Activated CD4-positive, alpha-beta T cell treated with anti-CD3 and anti-CD28 coated beads, Interleukin-2, amount 10 ng/mL, durations not matched to agents 7 days and 5 days (primary cell): ENCODE data around the gene TTN. TPM values are rescaled to one million over a fixed set of nuclear protein-coding genes. Genes with fewer than 3 reads are reported as not detected.

Experiments
- CTCF ChIA-PET: fragments of 350-600 bp; sonication (Branson Sonifier 250); formaldehyde crosslinking; loops from one replicate; lab custom pipeline; 2021; ENCODE audit warnings: antibody characterized with exemption; lab: Charles Lee
- POLR2A ChIA-PET: fragments of 350-600 bp; sonication (Branson Sonifier 250); formaldehyde crosslinking; loops from one replicate; lab custom pipeline; 2021; ENCODE audit warnings: antibody characterized with exemption; lab: Charles Lee
- DNase-seq: peaks from one replicate; pipeline ENCODE4 v3.0.0-alpha.2; 2020
- H3K27ac Mint-ChIP-seq: one replicate; pipeline ENCODE4 v1.8.0; 2021; ENCODE audit warnings: mild to moderate bottlenecking, moderate library complexity, mixed read lengths
- H3K27me3 Mint-ChIP-seq: one replicate; pipeline ENCODE4 v1.8.0; 2021; ENCODE audit warnings: mixed read lengths
- H3K36me3 Mint-ChIP-seq: one replicate; pipeline ENCODE4 v1.8.0; 2021; ENCODE audit warnings: low read depth, mixed read lengths
- H3K4me1 Mint-ChIP-seq: one replicate; pipeline ENCODE4 v1.8.0; 2021; ENCODE audit warnings: mixed read lengths
- H3K4me3 Mint-ChIP-seq: one replicate; pipeline ENCODE4 v1.8.0; 2021; ENCODE audit warnings: mild to moderate bottlenecking, moderate library complexity, mixed read lengths
- H3K9me3 Mint-ChIP-seq: one replicate; pipeline ENCODE4 v1.8.0; 2021; ENCODE audit warnings: mixed read lengths
- total RNA-seq, 2 experiments: library from RNA; stranded (reverse); gene quantifications; one replicate each; pipeline ENCODE4 v1.2.3, GENCODE V29; 2021

Gene TTN
- total RNA-seq, 2 experiments from 2014 or later: 11.6 to 12.3 TPM

- no peaks in the 10 kb centered on the region for H3K9me3 Mint-ChIP-seq
- no peak for DNase-seq
- no peaks in the 10 kb centered on the region for H3K36me3 Mint-ChIP-seq
- ChIA-PET POLR2A (no interaction called here), CTCF (interaction anchor here (0.5 to 0.9 kb wide), 2 partner anchors 18 to 114 kb away, joined by 3 read pairs; no protein-coding TSS in a partner anchor)
- no peaks in the 10 kb centered on the region for H3K4me1 Mint-ChIP-seq
- no peak overlapping the region for H3K4me3 Mint-ChIP-seq
- no peaks in the 10 kb centered on the region for H3K27me3 Mint-ChIP-seq
- H3K27ac Mint-ChIP-seq: no peak overlapping the region
Observed at GRCh38 chr2:178718283-178718682, 88.9 kb downstream of the TTN start.

- no peak overlapping the region for H3K27ac Mint-ChIP-seq
- CTCF ChIA-PET: interaction anchor here (0.5 kb wide), 1 partner anchor 1501 kb away, joined by 5 read pairs; no protein-coding TSS in a partner anchor
- no peak overlapping the region for H3K4me3 Mint-ChIP-seq
- POLR2A ChIA-PET: no interaction called here
- H3K36me3 Mint-ChIP-seq: no peaks in the 10 kb centered on the region
- no peak for DNase-seq
- no peaks in the 10 kb centered on the region for H3K4me1 Mint-ChIP-seq
- no peaks in the 10 kb centered on the region for H3K27me3 Mint-ChIP-seq
- no peaks in the 10 kb centered on the region for H3K9me3 Mint-ChIP-seq
Observed at GRCh38 chr2:178716394-178716793, 90.8 kb downstream of the TTN start.

- CTCF ChIA-PET: interaction anchor here (1.6 kb wide), 1 partner anchor 15 kb away, joined by 4 read pairs; no protein-coding TSS in a partner anchor
- Mint-ChIP-seq H3K9me3 (no peaks in the 10 kb centered on the region), H3K27ac (no peak overlapping the region), H3K4me1 (no peaks in the 10 kb centered on the region), H3K4me3 (no peak overlapping the region), H3K27me3 (no peaks in the 10 kb centered on the region), H3K36me3 (no peaks in the 10 kb centered on the region)
- DNase-seq: no peak
- POLR2A ChIA-PET: no interaction called here
Observed at GRCh38 chr2:178715366-178715765, 91.9 kb downstream of the TTN start.

GRCh38 chr2:178707476-178707875, 99.7 kb downstream of the TTN start:
- Mint-ChIP-seq H3K4me3 (no peak overlapping the region), H3K36me3 (no peaks in the 10 kb centered on the region), H3K27me3 (no peaks in the 10 kb centered on the region), H3K4me1 (no peaks in the 10 kb centered on the region), H3K9me3 (no peaks in the 10 kb centered on the region), H3K27ac (no peak overlapping the region)
- CTCF ChIA-PET: no interaction called here
- no peak for DNase-seq
- POLR2A ChIA-PET: no interaction called here

- POLR2A ChIA-PET: no interaction called here
Observed at GRCh38 chr2:178704876-178705275, 102.3 kb downstream of the TTN start.

GRCh38 chr2:178702361-178702760, 104.9 kb downstream of the TTN start:
- Mint-ChIP-seq H3K9me3 (no peaks in the 10 kb centered on the region), H3K27me3 (no peaks in the 10 kb centered on the region), H3K4me3 (no peak overlapping the region), H3K4me1 (peaks cover 2% of the 10 kb centered on the region), H3K36me3 (peaks cover 1% of the 10 kb centered on the region), H3K27ac (no peak overlapping the region)
- CTCF ChIA-PET: no interaction called here
- POLR2A ChIA-PET: no interaction called here
- DNase-seq: no peak

More at GRCh38 chr2:178704876-178705275, 102.3 kb downstream of the TTN start:
- CTCF ChIA-PET: no interaction called here
- H3K27ac Mint-ChIP-seq: no peak overlapping the region
- H3K4me1 Mint-ChIP-seq: peaks cover 2% of the 10 kb centered on the region
- DNase-seq: no peak
- no peaks in the 10 kb centered on the region for H3K27me3 Mint-ChIP-seq
- no peak overlapping the region for H3K4me3 Mint-ChIP-seq
- H3K36me3 Mint-ChIP-seq: peaks cover 1% of the 10 kb centered on the region
- no peaks in the 10 kb centered on the region for H3K9me3 Mint-ChIP-seq

GRCh38 chr2:178700922-178701342, 106.3 kb downstream of the TTN start:
- no peak for DNase-seq
- H3K27ac Mint-ChIP-seq: no peak overlapping the region
- H3K27me3 Mint-ChIP-seq: no peaks in the 10 kb centered on the region
- ChIA-PET POLR2A (no interaction called here), CTCF (interaction anchor here (0.6 to 1.6 kb wide), 6 partner anchors 14 to 877 kb away, joined by 3 to 4 read pairs (median 3); no protein-coding TSS in a partner anchor)
- H3K4me1 Mint-ChIP-seq: peaks cover 2% of the 10 kb centered on the region
- no peak overlapping the region for H3K4me3 Mint-ChIP-seq
- peaks cover 1% of the 10 kb centered on the region for H3K36me3 Mint-ChIP-seq
- no peaks in the 10 kb centered on the region for H3K9me3 Mint-ChIP-seq

- Mint-ChIP-seq H3K9me3 (no peaks in the 10 kb centered on the region), H3K27me3 (no peaks in the 10 kb centered on the region), H3K4me3 (no peak overlapping the region), H3K36me3 (peaks cover 1% of the 10 kb centered on the region), H3K27ac (no peak overlapping the region), H3K4me1 (peaks cover 2% of the 10 kb centered on the region)
- DNase-seq: no peak
- ChIA-PET CTCF (interaction anchor here (0.6 to 1.6 kb wide), 6 partner anchors 14 to 878 kb away, joined by 3 to 4 read pairs (median 3); no protein-coding TSS in a partner anchor), POLR2A (no interaction called here)
Observed at GRCh38 chr2:178700136-178700535, 107.1 kb downstream of the TTN start.

- no peaks in the 10 kb centered on the region for H3K4me1 Mint-ChIP-seq
- H3K27ac Mint-ChIP-seq: no peak overlapping the region
- POLR2A ChIA-PET: no interaction called here
- H3K9me3 Mint-ChIP-seq: no peaks in the 10 kb centered on the region
- DNase-seq: no peak
- H3K4me3 Mint-ChIP-seq: no peak overlapping the region
- no peaks in the 10 kb centered on the region for H3K27me3 Mint-ChIP-seq
- H3K36me3 Mint-ChIP-seq: no peaks in the 10 kb centered on the region
- CTCF ChIA-PET: no interaction called here
Observed at GRCh38 chr2:178692845-178693244, 114.4 kb downstream of the TTN start.

- no peaks in the 10 kb centered on the region for H3K4me1 Mint-ChIP-seq
- no peak overlapping the region for H3K27ac Mint-ChIP-seq
- H3K27me3 Mint-ChIP-seq: no peaks in the 10 kb centered on the region
- H3K9me3 Mint-ChIP-seq: no peaks in the 10 kb centered on the region
- no peak for DNase-seq
- H3K4me3 Mint-ChIP-seq: no peak overlapping the region
- CTCF ChIA-PET: no interaction called here
- POLR2A ChIA-PET: no interaction called here
- H3K36me3 Mint-ChIP-seq: peaks cover 1% of the 10 kb centered on the region
Observed at GRCh38 chr2:178689808-178690207, 117.4 kb downstream of the TTN start.

- Mint-ChIP-seq H3K36me3 (peaks cover 1% of the 10 kb centered on the region), H3K27ac (no peak overlapping the region), H3K9me3 (no peaks in the 10 kb centered on the region), H3K4me1 (no peaks in the 10 kb centered on the region), H3K4me3 (no peak overlapping the region), H3K27me3 (no peaks in the 10 kb centered on the region)
- CTCF ChIA-PET: no interaction called here
- POLR2A ChIA-PET: no interaction called here
- no peak for DNase-seq
Observed at GRCh38 chr2:178683877-178684276, 123.3 kb downstream of the TTN start.

GRCh38 chr2:178681081-178681480, 126.1 kb downstream of the TTN start:
- Mint-ChIP-seq H3K4me1 (peaks cover 2% of the 10 kb centered on the region), H3K27me3 (no peaks in the 10 kb centered on the region), H3K36me3 (peaks cover 1% of the 10 kb centered on the region), H3K9me3 (no peaks in the 10 kb centered on the region), H3K27ac (no peak overlapping the region), H3K4me3 (no peak overlapping the region)
- ChIA-PET POLR2A (no interaction called here), CTCF (no interaction called here)
- no peak for DNase-seq

GRCh38 chr2:178679891-178680290, 127.3 kb downstream of the TTN start:
- Mint-ChIP-seq H3K4me1 (peaks cover 2% of the 10 kb centered on the region), H3K4me3 (no peak overlapping the region), H3K36me3 (no peaks in the 10 kb centered on the region), H3K9me3 (no peaks in the 10 kb centered on the region), H3K27ac (no peak overlapping the region), H3K27me3 (no peaks in the 10 kb centered on the region)
- no peak for DNase-seq
- ChIA-PET CTCF (no interaction called here), POLR2A (no interaction called here)

- ChIA-PET POLR2A (no interaction called here), CTCF (no interaction called here)
- no peak for DNase-seq
- H3K27me3 Mint-ChIP-seq: no peaks in the 10 kb centered on the region
- peaks cover 2% of the 10 kb centered on the region for H3K4me1 Mint-ChIP-seq
- no peak overlapping the region for H3K4me3 Mint-ChIP-seq
- no peaks in the 10 kb centered on the region for H3K9me3 Mint-ChIP-seq
- H3K36me3 Mint-ChIP-seq: no peaks in the 10 kb centered on the region
- H3K27ac Mint-ChIP-seq: no peak overlapping the region
Observed at GRCh38 chr2:178677599-178677998, 129.6 kb downstream of the TTN start.
